Gastroesophageal sphincter (tissue), 4 donors: ENCODE results near the gene MAP4K2. TPM values are rescaled to one million over a fixed set of nuclear protein-coding genes. Genes with fewer than 3 reads are reported as not detected.

ENCODE experiments used
- ATAC-seq: fragments of 150-250 bp; one replicate; pipeline ENCODE4 v1.9.1; 2016; ENCODE audit warnings: mild to moderate bottlenecking, moderate library complexity
- H3K27ac ChIP-seq, 4 donors: fragments of 200-600 bp; sonication (generic) in 3 of 4; 1 replicate in 3 of 4; 2 replicates in 1 of 4; pipeline ENCODE4 v1.5.1; 2016 to 2019
- H3K27me3 ChIP-seq: fragments of 200-600 bp; sonication (generic); one replicate; pipeline ENCODE4 v1.5.1; 2019
- H3K36me3 ChIP-seq, 2 donors: fragments of 200-600 bp; sonication (generic); one replicate each; pipeline ENCODE4 v1.5.1; 2019; ENCODE audit warnings: control low read depth in 1 of 2
- H3K4me1 ChIP-seq, 3 donors: fragments of 200-600 bp; sonication (generic); 1 replicate in 2 of 3; 2 replicates in 1 of 3; pipeline ENCODE4 v1.5.1; 2016 to 2019; ENCODE audit warnings: control low read depth in 2 of 3
- H3K4me3 ChIP-seq, 2 donors: fragments of 200-600 bp; sonication (generic); one replicate each; pipeline ENCODE4 v1.5.1; 2019; ENCODE audit warnings: mild to moderate bottlenecking in 1 of 2, moderate library complexity in 1 of 2
- H3K9me3 ChIP-seq, 3 donors: fragments of 200-600 bp; sonication (generic); one replicate each; pipeline ENCODE4 v1.5.1; 2017 to 2019; ENCODE audit warnings: control low read depth in 2 of 3
- EP300 ChIP-seq: sonication (generic); formaldehyde crosslinking; IDR thresholded peaks from one replicate; pipeline ENCODE4 v1.6.1; 2017; ENCODE audit warnings: antibody characterized with exemption, mild to moderate bottlenecking
- POLR2A ChIP-seq, 2 donors: fragments of 450-650 bp; IDR thresholded peaks; one replicate each; pipeline ENCODE4 v1.6.1; 2017; ENCODE audit warnings: antibody characterized with exemption in 2 of 2, mild to moderate bottlenecking in 2 of 2, moderate library complexity in 1 of 2
- POLR2AphosphoS5 ChIP-seq: sonication (generic); formaldehyde crosslinking; IDR thresholded peaks from one replicate; pipeline ENCODE4 v1.6.1; 2017; ENCODE audit warnings: antibody characterized with exemption
- WGBS, 2 donors: methylation state at CpG; one replicate each; pipeline ENCODE4 v1.1.5; 2018; ENCODE audit warnings: low coverage in 1 of 2; 5-methylcytosine and 5-hydroxymethylcytosine counted together
- total RNA-seq, 4 donors: library from RNA; depleted of rRNA; stranded (reverse); fragments of >200 nt; gene quantifications; one replicate each; pipeline ENCODE4 v1.1.0, GENCODE V29; 2016
- TF ChIP-seq, protein P1 (sequence below), 4 experiments: fragments of 200-600 bp in 2 of 4; fragments of 450-650 bp in 2 of 4; sonication (generic) in 1 of 4; IDR thresholded peaks; one replicate each; pipeline ENCODE4 v1.5.1; 2017 to 2019; ENCODE audit warnings: antibody characterized with exemption in 4 of 4, mild to moderate bottlenecking in 2 of 4, moderate library complexity in 2 of 4

The MAP4K2 gene
- total RNA-seq, 4 donors from 2014 or later: 17.6 to 24.0 (median 19.6) TPM

DNA sequence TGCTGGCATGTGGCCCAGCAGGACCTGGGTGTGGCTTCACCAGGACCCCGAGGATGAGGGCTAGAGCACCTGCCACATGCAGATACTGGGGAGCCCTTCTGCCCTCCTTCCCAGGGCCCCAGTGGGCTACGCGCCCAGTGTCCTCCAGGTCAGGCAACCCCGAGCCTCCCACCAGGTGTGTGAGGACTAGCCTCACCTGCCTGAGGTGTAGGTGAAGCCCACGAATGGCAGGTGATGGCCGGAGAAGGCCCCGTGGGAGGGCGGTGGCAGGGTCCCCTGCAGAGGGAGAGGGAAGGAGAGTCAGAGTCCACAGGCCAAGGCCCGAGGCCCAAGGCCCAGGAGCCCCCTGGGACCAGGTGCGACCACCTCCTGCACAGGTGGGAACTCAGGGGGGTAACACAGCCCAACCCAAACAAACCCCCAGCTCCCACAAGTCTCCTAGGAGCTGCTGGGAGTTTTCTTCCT, 34.9 kb upstream of the MAP4K2 start:
- 93% methylated on average over 5 of the region's 10 CpGs; no CpG with 5 or more reads in 1 of the 2 donors for WGBS, 2 donors
- Histone ChIP-seq H3K9me3 (no peaks in the 10 kb centered on the region), H3K27ac (no peak overlapping the region), H3K4me1 (no peaks in the 10 kb centered on the region), H3K27me3 (no peaks in the 10 kb centered on the region), H3K4me3 (no peak overlapping the region), H3K36me3 (no peaks in the 10 kb centered on the region)
- ATAC-seq: no peak
- TF ChIP-seq, protein P1, sequence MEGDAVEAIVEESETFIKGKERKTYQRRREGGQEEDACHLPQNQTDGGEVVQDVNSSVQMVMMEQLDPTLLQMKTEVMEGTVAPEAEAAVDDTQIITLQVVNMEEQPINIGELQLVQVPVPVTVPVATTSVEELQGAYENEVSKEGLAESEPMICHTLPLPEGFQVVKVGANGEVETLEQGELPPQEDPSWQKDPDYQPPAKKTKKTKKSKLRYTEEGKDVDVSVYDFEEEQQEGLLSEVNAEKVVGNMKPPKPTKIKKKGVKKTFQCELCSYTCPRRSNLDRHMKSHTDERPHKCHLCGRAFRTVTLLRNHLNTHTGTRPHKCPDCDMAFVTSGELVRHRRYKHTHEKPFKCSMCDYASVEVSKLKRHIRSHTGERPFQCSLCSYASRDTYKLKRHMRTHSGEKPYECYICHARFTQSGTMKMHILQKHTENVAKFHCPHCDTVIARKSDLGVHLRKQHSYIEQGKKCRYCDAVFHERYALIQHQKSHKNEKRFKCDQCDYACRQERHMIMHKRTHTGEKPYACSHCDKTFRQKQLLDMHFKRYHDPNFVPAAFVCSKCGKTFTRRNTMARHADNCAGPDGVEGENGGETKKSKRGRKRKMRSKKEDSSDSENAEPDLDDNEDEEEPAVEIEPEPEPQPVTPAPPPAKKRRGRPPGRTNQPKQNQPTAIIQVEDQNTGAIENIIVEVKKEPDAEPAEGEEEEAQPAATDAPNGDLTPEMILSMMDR (IDR thresholded peaks at IDR 0.05): no peak
- no peak for TF ChIP-seq EP300
- TF ChIP-seq POLR2A (IDR thresholded peaks at IDR 0.05): no peak
- no peak for TF ChIP-seq POLR2AphosphoS5

DNA sequence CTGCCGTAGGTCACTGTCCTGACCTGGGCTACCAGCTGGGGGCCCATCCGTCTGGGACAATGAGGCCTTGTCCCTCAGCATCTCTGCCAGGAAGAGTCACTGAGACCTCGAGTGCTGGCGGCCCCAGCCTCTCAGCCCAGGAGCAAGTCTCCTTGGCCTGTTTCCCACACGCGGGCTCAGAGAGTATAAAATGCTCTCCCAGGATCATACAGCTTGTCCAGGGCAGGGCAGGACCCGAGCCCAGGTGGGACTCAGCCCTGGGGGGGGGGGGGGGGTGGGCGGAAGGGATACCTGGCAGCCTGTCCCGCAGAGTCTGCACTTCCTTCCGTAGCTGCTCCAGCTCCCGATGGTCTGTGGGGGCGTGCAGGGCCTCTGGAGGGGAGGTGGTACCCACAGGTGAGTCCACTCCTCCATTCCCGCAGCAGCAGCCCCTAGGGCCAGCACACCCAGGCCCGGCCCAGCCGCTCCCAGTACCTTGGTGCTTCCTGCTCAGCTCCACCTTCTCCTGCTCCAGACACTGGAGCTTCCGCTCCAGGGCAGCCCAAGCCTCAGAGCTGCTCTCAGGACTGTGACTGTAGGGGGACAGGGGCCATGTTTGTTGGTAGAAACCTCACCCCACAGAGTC, 33.5 kb upstream of the MAP4K2 start:
- WGBS, 2 donors: no CpG with 5 or more reads among the region's 16 CpGs
- Histone ChIP-seq H3K36me3 (no peaks in the 10 kb centered on the region), H3K4me1 (no peaks in the 10 kb centered on the region), H3K27me3 (no peaks in the 10 kb centered on the region), H3K9me3 (no peaks in the 10 kb centered on the region), H3K4me3 (no peak overlapping the region), H3K27ac (no peak overlapping the region)
- TF ChIP-seq POLR2AphosphoS5 (no peak), POLR2A (IDR thresholded peaks at IDR 0.05) (no peak), EP300 (no peak)
- TF ChIP-seq, protein P1 (IDR thresholded peaks at IDR 0.05): no peak
- ATAC-seq: no peak

DNA sequence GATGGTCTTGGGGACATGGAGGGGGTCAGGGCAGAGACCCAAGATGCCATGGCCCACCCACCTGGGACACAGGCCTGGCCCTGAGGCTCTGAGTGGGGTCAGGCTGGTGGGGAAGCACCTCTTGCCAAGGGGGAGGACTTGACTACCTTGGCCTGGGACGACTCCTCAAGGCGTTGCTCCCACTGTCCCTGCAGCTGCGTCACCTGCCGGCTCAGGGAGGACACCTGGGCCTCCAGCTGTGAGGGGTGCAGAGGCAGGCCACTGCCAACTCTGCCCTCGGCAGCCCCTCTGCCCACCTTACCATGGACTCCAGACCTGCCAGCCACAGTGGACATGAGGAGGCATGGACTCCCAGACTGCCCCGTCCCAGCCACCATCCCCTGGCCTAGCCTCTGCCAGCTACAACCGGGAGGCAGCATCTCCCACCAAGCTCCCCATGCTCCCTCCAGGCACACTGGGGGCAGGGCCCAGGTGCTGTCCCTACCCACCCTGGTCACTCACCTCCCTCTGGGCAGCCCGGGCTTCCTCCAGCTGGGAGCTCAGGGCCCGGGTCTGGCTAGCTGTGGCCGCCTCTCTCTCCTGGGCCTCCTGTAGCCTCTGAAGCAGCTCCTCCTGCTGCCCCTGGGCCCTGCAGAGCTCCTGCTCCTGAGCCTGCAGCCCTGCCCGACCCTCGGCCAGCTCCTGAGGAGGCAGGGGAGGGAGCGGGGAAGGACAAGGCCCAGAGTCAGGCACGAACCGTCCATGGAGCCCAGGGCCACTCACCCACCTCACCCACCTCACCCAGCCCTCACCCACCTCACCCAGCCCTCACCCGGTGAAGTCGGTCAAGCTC, 32.8 kb upstream of the MAP4K2 start:
- ATAC-seq: no peak
- no peaks in the 10 kb centered on the region for H3K36me3 ChIP-seq
- H3K9me3 ChIP-seq: no peaks in the 10 kb centered on the region
- H3K27me3 ChIP-seq: no peaks in the 10 kb centered on the region
- no peak overlapping the region for H3K4me3 ChIP-seq
- no CpG with 5 or more reads among the region's 17 CpGs for WGBS, 2 donors
- TF ChIP-seq, protein P1 (IDR thresholded peaks at IDR 0.05): no peak
- TF ChIP-seq POLR2AphosphoS5 (no peak), POLR2A (IDR thresholded peaks at IDR 0.05) (no peak), EP300 (no peak)
- no peak overlapping the region for H3K27ac ChIP-seq
- H3K4me1 ChIP-seq: no peaks in the 10 kb centered on the region

DNA sequence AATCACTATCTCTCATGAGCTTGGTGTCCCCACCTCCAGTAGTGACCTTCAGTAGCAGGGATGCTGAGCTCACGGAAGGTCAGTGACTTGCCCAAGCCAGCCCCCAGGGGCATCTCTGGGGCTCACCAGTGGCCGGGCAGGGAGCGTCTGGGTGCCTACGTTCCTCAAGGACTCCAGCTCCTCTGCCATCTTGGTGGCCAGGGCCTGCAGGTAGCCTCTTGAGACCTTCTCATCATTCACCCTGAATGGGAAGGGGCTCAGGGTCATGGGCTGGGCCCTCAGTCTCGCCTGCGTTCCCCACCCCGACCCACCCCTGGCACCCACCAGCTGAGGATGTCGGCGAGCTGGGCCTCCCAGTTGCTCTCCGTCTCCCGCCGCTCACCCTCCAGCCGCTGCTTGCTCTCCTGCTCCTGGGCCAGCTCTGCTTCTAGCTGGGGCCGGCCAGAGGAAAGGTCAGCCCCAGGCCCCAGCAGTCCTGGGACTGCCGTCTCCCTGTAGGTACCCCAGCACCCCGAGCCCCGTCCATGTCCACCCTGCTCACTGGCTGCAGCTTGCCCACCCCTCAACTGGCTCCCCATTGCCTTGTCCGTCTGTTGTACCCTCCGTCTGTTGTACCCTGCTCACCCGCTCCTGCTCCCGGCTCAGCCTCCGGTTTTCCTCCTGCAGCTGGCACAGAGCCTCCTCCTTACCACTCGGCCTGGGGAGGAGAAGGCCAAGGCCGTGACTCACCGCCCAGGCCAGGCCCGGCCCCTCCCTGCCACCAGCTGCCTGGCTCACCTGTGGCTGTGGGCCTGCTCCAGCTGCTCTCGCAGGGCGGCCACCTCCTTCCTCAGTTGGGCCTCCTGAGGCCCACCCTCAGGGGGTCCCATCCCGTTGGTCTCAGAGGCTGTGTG, 32.0 kb upstream of the MAP4K2 start:
- Histone ChIP-seq H3K27me3 (no peaks in the 10 kb centered on the region), H3K36me3 (no peaks in the 10 kb centered on the region), H3K27ac (no peak overlapping the region), H3K9me3 (no peaks in the 10 kb centered on the region), H3K4me1 (no peaks in the 10 kb centered on the region), H3K4me3 (no peak overlapping the region)
- TF ChIP-seq POLR2A (IDR thresholded peaks at IDR 0.05) (no peak), EP300 (no peak), POLR2AphosphoS5 (no peak)
- TF ChIP-seq, protein P1 (IDR thresholded peaks at IDR 0.05): no peak
- ATAC-seq: no peak
- 92% methylated on average over 4 of the region's 29 CpGs; no CpG with 5 or more reads in 1 of the 2 donors for WGBS, 2 donors
